Stimulated activated CD4-positive, alpha-beta T cell treated with anti-CD3 and anti-CD28 coated beads, Interleukin-15, amount 100 ng/mL, for 48 hours (primary cell): ENCODE results near the gene TRRAP.
A peak's percentile ranks its signal among the peaks of the same experiment; 100 is the strongest.
"Not testable (repeated sequence)": the region's sequence is repeated elsewhere in the genome, so short reads cannot be mapped to it uniquely, and the experiment has no call there.

Source experiments
- DNase-seq, 2 donors: peaks; one replicate each; pipeline ENCODE4 v3.0.0-alpha.2; 2020; ENCODE audit warnings: low read depth in 2 of 2

TRRAP gene

GRCh38 chr7:98878365-98879197 lies at the start of gene TRRAP:
TSS of gene TRRAP (plus strand) at chr7:98878532. CDS start at chr7:98881151, 2,619 bp downstream.
- DNase-seq = peak; percentile 62 to 68

DNA sequence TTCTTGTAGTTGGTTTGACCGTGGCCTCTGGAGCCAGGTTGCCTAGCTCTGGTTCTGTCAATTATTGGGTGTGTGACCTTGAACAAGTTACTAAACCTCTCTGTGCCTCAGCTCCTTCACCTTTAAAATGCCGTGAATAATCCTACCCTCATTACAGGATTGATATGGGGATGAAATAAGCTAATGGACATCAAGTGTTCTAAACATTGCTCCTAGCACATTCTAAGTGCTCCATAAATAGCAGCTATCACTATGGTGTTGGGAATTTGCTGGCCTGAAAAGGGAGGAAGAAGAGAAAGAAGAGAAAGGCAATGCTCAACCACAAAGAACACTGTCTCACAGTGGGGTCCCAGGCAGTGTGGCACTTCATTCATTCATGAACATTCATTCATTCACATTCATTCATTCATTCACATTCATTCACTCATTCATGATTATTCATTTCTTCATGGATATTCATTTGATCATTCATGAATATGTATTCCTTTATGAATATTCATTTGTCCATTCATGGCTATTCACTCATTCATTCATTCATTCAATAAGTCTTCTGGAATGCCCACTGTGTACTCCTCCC lies 47.3 kb upstream of the TRRAP start:
- no peak for DNase-seq

DNA sequence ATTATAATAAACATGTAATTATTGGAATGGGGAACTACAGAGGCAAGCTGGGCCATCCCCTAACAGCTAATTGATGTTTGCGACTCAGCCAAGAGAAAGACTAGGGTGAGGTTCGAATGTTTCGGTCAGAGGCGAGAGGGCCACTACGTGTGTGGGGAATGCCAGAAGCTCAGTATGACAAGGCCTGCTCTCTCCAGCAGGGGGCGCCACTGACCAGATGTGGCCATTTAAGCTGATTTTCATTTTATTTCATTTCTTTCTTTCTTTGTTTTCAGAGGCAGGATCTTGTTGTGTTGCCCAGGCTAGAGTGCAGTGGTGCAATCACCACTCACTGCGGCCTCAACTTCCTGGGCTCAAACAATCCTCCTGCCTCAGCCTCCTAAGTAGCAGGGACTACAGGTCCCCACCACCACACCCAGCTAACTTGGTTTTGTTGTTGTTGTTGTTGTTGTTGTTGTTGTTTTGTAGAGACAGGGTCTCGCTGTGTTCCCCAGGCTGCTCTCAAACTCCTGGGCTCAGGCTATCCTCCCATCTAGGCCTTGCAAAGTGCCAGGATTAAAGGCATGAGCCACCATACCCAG lies 46.6 kb upstream of the TRRAP start:
- peak; percentile 13 to 32 for DNase-seq

DNA sequence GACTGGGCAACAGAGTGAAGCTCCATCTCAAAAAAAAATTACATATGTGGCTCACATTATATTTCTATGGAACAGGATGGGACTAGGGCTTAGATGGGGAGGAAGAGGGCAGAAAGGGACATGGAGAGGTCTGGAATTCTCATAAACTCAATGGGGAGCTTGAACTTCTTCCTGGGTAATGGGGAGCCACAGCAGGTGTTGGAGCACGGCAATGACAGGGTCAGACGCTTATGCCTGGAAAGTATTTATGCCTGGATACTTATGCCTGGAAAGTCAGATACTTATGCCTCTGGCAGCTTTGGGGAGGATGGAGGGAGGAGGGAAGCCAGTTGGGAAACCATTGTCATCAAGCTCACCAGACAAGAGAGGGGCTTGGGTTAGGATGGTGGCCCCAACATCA lies 45.3 kb upstream of the TRRAP start:
- DNase-seq = no peak

DNA sequence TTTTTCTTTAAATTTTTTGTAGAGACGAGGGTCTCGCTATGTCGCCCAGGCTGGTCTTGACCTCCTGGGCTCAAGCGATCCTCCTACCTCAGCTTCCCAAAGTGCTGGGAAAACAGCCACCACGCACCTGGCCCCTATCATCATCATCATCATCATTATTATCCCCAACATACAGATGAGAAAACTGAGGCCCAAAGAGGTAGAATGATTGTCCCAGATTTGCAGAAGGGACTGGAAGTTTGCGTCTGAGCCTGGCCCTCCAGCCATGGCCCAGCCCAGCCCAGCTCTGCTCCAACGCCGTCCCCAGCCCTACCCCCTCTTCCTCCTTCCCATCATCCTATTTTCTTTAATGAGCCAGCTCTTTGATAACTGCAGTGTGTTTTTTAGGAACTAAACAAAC lies 43.4 kb upstream of the TRRAP start:
- DNase-seq = no peak

- peak in 1 of 2 donors; percentile 20 for DNase-seq
Measured at GRCh38 chr7:98836811-98837629, 41.3 kb upstream of the TRRAP start.

DNA sequence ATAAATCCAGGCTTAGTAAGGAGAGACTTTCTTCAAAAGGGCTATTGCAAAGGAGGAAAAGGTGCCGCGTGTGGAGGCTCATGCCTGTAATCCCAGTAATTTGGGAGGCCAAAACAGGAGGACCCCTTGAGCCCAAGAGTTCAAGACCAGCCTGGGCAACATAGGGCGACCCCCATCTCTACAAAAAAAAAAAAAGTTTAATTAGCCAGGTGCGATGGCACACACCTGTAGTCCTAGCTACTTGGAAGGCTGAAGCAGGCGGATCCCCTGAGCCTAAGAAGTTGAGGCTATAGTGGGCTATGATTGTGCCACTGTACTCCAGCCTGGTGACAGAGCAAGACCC lies 40.7 kb upstream of the TRRAP start:
- no peak for DNase-seq

- no peak for DNase-seq
Measured at GRCh38 chr7:98840096-98840495, 38.2 kb upstream of the TRRAP start.

GRCh38 chr7:98840722-98841121 lies 37.6 kb upstream of the TRRAP start:
- DNase-seq = no peak

DNA sequence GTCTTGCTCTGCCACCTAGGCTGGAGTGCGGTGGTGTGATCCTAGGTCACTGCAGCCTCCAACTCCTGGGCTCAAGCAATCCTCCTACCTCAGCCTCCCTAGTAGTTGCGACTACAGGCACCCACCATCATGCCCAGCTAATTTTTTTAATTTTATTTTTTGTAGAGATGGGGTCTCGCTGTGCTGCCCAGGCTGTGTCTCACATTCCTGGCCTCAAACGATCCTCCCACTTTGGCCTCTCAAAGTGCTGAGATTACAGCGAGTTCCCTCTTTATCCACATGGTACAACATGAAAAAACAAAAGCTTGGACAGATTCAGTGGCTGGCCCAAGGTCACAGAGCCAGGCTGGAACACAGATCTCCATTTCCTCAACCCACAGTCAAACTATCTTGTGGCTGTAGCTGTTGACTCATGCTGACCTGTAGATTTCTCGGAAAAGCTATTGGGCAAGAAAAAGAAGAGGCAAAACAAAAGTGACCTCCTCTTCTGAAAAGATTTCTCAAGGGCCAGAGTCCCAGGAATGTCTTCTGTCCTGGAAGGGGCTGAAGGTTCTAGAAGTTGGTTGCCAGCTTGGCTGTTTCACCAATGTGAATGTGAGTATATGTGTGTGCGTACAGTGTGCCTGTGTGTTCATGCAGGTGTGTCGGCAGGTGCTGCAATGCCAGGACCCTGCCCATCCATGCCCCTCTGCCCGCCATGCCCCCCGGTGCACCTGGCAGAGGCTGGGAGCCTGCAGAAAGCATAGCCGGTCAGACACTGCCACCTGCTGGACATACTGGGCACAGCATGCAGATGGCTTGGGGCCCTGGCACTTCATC lies 36.9 kb upstream of the TRRAP start:
- peak; percentile 41 to 59 for DNase-seq

DNA sequence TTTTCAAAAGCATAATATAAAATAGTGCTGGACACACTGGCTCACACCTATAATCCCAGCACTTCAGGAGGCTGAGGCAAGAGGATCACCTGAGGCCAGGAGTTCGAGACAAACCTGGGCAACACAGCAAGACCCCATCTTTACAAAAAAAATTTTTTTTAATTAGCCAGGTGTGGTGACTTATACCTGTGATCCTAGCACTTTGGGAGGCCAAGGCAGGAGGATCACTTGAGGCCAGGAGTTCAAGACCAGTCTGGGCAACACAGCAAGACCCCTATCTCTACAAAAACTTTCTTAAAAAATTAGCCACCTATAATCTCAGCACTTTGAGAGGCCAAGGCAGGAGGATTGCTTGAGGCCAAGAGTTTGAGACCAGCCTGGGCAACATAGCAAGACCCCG lies 35.8 kb upstream of the TRRAP start:
- DNase-seq = not testable (repeated sequence)

DNA sequence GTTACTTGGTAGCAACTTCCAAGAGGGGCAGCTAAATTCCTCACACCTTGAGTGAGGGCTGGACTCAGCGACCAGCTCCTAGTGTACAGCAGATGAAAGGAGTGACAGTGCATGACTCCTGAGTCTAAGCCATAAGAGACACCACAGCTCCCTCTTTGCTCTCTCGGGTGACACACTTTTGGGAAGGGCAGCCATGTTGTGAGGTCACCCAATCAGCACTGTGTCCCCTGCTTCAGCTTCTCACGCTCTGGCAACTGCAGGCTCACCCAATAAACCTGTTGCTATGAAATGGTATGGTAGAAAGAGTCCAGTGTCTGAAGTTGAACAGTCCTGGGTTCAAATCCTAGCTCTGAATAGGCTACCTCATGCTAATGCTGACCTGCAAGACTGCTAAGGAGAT lies 29.4 kb upstream of the TRRAP start:
- DNase-seq = no peak

DNA sequence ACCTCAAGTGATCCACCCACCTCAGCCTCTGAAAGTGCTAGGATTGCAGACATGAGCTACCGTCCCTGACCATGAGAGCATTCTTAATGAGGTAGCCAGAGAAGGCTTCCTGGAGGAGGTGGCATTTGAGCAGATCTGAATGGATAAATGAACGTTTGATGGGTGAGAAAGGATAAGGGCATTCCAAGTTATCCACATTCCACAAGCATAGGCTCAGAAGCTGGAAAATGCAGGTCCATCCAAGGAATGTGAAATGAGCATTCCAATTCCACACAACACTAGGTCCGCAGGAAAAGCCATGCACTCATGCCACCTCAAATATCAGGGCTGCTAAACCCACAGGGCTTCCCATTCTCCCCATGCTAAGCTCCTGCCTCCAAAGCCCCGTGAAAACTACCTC lies 25.5 kb upstream of the TRRAP start:
- no peak for DNase-seq

DNA sequence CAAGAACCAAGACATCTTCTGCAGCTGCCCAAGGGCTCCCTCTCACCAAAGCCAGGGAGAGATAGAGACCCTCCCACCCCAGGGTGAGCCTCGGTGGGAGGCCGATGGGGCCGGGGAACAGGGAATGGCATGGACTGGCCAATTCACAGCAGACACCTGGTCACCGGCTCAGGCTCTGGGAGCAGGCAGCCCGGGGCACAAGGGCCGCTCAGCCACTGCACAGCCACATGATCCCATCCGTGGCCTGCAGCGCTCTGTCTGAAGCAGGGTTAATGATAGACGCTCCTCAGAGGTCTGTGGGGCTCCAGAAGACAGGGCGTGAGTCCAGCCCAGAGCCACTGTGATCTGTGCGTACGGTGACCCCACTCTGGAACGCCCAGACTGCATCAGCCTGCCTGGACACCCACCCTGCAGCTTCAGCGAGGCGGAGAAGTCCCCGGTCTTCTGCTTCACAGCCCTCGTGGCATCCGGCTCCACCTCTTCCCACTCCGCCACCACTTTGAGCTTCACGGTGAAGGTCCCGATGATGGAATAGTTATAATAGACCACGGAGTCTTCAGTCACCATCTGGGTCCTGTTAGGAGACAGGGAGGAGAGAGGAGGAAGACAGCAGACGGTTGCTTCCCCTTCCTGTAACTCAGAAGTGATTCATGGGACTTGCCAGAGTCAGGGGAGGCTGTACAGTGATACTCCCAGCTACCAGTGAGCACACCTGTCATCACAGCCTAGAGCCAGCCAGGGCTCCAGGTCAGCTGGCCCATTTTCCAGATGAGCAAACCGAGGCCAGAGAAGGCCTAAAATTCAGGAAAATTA lies 22.5 kb upstream of the TRRAP start:
- DNase-seq = no peak

DNA sequence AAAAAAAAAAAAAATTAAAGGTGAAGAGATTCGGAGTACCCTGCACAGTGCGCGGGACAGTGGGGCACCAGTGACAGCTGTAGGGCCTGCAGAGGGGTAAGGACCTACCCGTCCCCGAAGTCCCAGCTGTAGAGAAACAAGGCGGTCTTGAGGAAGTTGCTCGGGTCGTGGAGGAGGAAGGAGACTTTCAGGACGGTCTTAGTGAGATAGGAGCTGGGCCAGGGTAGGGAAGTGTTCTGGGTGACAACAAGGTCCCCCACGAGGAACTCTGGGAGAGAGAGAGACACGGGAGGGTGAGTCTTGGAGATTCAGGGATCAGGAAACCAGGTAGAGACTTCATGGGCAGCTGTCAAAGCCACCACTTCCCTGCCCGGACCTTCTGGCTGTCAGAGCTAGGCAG lies 18.3 kb upstream of the TRRAP start:
- no peak for DNase-seq

- DNase-seq = no peak
Measured at GRCh38 chr7:98862203-98862602, 16.1 kb upstream of the TRRAP start.

DNA sequence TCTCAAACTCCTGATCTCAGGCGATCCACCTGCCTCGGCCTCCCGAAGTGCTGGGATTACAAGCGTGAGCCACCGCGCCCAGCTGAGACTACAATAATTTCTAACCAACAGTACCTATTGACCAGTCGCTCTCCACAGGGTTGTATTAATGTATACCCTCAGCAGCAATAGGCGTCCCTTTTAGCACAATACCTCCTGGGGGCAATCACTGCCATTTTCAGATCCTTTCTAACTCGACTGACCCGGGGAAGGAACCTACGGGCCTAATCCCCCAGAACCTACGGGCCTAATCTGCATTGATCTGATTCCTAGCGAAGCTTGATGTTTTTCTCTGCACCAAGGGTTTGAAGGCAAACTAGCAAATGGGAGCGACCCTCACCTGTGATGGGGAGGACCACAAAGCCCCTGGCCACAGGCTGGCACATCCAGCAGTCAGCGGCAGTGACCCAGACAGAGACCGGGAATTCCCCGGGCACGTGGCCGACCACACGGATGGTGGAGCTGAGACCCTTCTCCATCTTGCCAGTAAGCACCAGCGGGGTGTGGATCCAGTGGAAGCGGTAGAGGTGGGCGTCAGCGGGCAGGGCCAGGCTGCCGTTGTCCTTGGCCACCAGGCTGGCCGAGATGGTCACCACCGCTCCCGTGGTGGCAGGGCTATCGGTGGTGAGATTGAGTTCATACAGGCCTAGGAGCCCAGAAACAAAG lies 15.5 kb upstream of the TRRAP start:
- no peak for DNase-seq

- no peak for DNase-seq
Measured at GRCh38 chr7:98863601-98864000, 14.7 kb upstream of the TRRAP start.

DNA sequence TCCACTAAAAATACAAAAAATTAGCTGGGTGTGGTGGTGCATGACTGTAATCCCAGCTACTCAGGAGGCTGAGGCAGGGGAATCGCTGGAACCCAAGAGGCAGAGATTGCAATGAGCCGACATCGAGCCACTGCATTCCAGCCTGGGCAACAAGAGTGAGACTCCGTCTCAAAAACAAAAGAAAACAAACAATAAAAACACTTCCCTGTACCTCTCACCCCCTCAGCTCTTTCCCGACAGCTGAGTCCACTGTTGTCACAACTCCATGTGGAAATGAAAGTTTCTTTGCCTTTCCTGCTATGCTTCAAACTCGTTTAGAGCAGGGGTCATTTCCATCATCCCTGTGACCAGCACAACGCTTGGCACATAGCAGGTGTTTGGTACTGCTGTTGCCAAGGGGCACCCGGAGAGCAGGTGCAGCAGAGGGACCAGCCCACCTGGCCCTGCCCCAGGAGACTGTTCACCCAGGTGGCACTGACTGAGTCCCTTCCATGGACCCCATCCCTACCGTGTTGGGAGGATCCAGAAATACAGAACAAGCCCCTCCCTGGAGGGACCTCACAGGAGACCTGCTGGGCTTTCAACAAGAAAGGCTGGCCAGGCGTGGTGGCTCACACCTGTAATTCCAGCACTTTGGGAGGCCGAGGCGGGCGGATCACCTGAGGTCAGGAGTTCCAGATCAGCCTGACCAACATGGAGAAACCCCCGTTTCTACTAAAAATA lies 13.4 kb upstream of the TRRAP start:
- DNase-seq = no peak
